Right lung (tissue), 5 donors: ENCODE data around the gene MYH15. TPM values are rescaled to one million over a fixed set of nuclear protein-coding genes. Genes with fewer than 3 reads are reported as not detected.

ENCODE experiments used
- DNase-seq, 2 donors: peaks; one replicate each; pipeline ENCODE4 v3.0.0-alpha.2; 2013
- polyA plus RNA-seq, 5 donors: library from polyadenylated mRNA; unstranded; fragments of 120-200 nt; gene quantifications; one replicate each; pipeline versions ENCODE4 v1.2.1 to v1.2.3, GENCODE V29; 2013; ENCODE audit warnings: inconsistent platforms in 1 of 5, low replicate concordance in 1 of 5; ENCODE audit not compliant: insufficient read length in 5 of 5, insufficient read depth in 1 of 5

Gene MYH15
- polyA plus RNA-seq, 5 donors = 0.29 to 0.51 (median 0.31) TPM

- DNase-seq = no peak
Measured at GRCh38 chr3:108511055-108511454, 659 bp upstream of the MYH15 start.

DNA sequence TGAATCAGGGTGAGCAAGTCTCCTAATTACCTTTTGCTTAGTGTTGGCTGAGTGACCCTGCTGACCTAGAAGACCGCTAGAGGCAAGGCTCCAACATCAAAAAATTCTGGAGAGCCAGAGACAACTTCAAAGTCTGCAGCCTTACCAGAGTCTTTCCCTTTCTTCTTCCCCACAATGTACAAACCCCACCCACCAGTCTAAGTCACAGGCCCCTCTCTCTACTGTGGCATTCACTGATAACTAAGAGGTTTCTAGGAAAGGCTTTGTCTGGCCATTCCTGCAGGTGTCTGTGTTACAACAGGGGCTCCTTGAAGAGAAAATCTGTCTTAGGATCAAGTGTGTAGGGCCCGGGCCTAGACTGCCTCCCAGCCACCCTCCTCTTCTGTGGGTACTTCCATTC is 525 bp downstream of the MYH15 start:
- DNase-seq = no peak

GRCh38 chr3:108509263-108509662 is 1.1 kb downstream of the MYH15 start:
- DNase-seq = no peak

GRCh38 chr3:108507902-108508301 is 2.5 kb downstream of the MYH15 start:
- DNase-seq = no peak

DNA sequence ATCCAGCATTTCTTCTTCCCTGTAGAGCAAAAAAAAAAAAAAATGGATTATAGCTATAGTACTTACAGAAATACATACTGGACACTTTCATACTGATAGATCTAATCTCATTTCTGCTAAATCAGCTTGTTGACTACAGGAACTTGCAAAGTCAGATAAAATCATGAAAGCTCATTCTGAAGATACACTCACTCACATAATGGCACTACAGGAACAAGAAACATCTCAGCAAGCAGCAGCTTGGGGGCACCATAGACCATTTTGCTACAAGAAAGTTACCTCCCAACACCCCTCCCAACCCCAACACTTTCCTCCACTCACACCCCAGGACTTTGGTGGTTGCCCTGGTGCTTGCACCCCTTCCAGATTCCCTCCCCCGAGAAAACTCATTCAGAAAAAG is 4.6 kb downstream of the MYH15 start:
- DNase-seq = no peak

DNA sequence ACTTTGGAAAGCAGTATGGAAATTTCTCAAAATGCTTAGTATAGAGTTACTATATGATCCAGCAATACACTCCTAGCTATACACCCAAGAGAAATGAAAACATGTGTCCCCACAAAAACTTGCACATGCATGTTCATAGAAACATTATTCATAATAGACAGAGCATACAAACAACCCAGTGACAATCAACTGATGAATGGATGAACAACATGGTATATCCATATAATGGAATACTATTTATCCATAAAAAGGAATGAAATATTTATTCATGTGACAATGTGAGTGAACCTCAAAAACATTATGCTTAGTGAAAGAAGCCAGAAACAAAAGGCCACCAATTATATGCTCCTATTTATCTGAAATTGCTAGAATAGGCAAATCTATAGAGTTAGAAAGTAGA is 6.7 kb downstream of the MYH15 start:
- no peak for DNase-seq

DNA sequence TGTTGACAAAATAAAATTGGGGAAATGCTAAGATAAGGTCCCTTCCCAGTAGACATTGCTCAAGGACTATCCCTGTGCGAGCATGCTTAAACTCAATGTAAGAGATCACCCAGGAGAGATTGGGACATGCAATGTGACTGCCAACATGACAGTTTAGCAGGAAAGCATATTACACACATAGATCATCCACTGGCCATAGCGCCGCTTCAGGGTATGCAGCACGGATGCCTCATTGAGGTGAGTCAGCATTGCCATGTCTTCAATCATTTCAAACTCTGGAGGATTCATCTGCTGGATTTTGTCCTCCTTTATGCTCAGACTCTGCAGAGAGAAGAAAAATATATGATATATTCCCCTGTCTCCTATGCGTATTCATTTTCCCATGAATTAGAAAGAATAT is 8.9 kb downstream of the MYH15 start:
- DNase-seq = no peak

DNA sequence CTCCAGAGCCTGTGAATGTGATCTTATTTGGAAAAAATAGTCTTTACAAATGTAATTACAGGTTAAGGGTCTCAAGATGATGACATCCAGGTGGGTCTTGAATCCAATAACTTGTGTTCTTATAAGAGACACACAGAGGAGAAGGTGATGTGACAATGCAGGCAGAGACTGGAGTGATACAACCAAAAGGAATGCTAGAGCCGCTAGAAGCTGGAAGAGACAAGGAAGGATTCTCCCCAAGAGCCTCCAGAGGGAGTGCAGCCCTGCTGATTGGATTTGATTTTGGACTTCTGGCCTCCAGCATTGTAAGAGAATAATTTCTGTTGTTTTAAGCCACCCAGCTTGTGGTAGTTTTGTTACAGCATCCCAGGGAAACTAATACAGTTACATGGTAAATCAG is 9.7 kb downstream of the MYH15 start:
- no peak for DNase-seq

GRCh38 chr3:108497271-108497670 is 13.1 kb downstream of the MYH15 start:
- DNase-seq = no peak

- no peak for DNase-seq
Measured at GRCh38 chr3:108495717-108496116, 14.7 kb downstream of the MYH15 start.

- DNase-seq = no peak
Measured at GRCh38 chr3:108494906-108495531, 15.4 kb downstream of the MYH15 start.

DNA sequence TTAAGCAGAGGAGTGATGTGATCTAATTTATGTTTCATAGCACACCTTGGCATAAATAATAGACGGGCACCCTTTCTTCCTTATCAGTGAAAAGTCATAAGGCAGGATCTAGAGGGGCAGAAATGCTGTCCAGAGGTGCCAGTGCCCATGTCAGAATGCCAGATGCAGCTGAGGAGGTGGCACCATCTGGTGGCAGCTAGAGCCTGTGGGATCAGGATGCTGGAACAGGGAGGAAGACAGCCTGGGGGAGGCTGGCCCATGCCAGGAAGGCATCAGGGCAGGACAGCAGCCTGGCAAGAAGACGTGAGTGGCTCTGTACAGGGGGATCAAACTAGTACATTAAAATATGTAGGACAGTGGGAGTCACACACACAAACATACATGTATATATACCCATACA is 16.5 kb downstream of the MYH15 start:
- no peak for DNase-seq

- DNase-seq = no peak
Measured at GRCh38 chr3:108491456-108491855, 18.9 kb downstream of the MYH15 start.

GRCh38 chr3:108489776-108490175 is 20.6 kb downstream of the MYH15 start:
- peak; percentile 18 to 61 for DNase-seq

DNA sequence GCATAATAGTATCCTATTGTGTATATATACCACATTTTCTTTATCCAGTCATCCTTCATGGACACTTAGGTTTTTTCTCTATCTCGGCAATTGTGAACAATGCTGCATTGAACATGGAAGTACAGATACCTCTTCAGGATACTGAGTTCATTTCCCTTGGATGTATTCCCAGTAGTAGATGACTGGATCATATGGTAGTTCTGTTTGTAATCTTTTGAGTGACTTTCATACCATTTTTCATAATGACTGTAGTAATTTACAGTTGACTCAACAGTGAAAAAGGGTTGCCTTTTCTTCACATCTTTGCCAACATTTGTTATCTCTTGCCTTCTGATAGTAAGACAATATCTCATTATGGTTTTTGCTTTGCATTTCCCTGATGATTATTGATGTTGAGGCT is 21.8 kb downstream of the MYH15 start:
- no peak for DNase-seq

DNA sequence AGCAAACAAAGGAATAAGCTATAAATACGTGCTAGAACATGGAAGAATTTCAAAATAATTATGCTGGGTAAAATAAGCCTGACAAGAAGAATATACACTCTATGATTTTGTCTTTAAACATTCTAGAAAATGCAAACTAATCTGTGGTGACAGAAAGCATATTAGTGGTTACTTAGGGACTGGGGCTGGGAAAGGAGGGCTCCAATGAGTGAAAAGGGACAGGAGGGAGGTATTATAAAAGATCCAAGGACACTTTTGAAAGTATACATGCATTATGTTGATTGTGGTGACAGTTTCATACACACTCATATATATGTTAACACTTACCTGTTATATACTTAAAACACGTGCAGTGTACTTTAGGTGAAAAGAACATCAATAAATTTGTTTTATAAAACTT is 23.0 kb downstream of the MYH15 start:
- DNase-seq = no peak

DNA sequence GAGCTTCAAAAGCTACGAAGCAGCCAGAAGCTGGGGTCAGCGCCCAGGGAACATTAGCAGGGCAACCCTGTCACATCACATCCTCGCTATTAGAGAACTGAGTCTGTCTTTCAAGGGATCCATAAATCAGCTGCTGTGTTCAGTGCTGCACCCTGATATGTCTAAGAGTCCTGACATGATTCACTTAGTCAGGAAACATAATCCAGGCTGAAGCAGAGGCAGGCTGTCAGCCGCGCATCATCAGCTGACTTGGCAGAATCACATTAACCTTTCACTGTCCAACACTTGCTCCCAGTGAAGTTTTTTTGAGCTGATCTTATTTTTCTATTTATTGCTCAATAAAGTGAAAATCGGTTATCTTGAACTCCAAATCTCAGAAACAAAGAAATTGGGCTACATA is 23.5 kb downstream of the MYH15 start:
- peak; percentile 54 to 59 for DNase-seq

- DNase-seq = no peak
Measured at GRCh38 chr3:108486338-108486737, 24.1 kb downstream of the MYH15 start.

DNA sequence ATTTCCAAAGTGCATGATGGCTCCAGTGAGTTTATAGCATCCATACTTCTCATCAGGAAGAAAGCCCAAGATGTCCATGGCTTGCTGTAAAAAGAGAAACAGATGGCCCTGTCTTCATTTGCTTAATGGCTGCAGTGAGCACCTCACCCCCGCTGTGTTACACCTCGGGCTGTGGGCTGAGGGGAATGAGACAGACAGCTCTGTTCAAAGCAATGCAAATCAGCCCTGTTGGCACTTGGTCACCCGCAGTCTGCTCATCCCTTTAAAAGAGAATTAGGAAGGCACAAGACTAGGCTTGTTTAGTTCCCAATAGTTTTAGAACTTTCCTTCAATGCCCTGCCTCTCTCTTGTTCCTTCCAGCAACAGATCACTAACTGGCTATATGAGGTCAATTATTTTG is 25.2 kb downstream of the MYH15 start:
- DNase-seq = no peak

DNA sequence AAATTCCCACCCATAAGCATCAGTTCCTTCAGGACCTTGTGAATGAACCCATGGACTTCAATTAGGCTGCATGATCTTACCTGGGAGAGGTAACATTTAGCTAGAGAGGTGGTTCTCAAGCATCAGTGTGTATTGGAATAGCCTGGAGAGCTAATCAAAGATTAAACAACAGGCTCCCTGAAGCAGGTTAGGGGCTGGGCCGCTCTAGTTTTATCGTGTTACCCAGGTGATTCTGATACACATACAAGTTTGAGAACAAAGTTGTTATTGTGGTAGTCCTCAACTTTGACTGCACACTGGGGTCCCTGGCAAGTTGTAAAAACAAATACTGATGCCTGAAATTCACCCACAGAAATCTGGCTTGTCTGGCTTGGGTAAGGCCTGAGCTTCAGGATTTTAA is 31.2 kb downstream of the MYH15 start:
- DNase-seq = no peak

DNA sequence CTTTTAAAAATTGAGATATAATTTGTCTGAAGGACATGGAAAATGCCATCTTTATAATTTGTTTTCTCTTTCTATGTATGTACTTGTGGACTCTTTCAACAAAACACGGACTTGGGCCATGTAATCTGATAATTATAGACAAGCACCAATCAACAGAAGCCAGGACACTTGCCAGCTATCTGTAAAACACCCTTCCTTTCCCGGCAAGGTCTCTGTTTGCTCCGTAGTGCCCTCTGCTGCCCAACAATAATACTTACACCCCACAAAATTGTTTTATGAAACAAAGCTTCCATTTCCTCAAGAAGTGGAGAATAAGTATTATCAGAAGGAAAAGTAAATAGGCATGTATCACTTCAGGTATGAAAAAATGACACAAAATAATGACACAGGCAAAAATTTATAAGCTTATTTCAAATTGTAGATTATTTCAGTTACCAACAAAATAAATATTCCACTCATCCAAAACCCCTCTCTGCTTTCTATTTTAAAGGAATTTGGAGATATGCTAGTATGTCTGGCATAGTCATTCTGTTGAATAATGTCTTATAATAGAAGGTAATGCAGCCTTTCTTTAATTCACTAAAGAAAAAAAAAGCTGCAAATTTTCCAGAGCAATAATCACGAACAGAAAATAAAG is 32.8 kb downstream of the MYH15 start:
- DNase-seq = peak; percentile 45 to 49

GRCh38 chr3:108475220-108475782 is 35.1 kb downstream of the MYH15 start:
- no peak for DNase-seq

DNA sequence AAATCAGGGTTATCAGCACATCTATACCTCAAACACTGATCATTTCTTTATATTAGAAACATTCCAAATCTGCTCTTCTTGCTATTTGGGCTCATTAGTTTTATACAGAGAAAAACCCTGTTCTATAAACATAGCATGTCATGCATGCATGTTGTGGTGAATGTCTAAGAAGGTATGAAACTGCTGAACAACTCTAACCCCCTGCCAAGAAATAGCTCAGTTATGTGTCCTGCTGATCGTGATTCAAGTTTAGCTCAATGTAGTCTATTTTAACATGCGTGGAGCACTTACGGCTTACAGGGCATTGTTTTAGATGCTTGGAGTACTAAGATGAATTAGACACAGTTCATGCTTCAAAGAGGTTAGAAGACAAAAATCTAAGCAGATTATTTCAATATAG is 35.8 kb downstream of the MYH15 start:
- no peak for DNase-seq

GRCh38 chr3:108473711-108474110 is 36.7 kb downstream of the MYH15 start:
- DNase-seq = no peak
